AG20443 (cell line): Measurements from ENCODE around the gene POLR3B.
A peak's percentile ranks its signal among the peaks of the same experiment; 100 is the strongest.
"Not testable (repeated sequence)": the region's sequence is repeated elsewhere in the genome, so short reads cannot be mapped to it uniquely, and the experiment has no call there.

Experiments
- DNase-seq: peaks from one replicate; pipeline ENCODE4 v3.0.0; 2012; ENCODE audit warnings: low spot score, mixed read lengths

The POLR3B gene

GRCh38 chr12:106461730-106462129, 104.2 kb downstream of the POLR3B start:
- no peak for DNase-seq

GRCh38 chr12:106465605-106466004, 108.1 kb downstream of the POLR3B start:
- DNase-seq, result not testable (repeated sequence)

- not testable (repeated sequence) for DNase-seq
Measured at GRCh38 chr12:106475662-106476061, 118.1 kb downstream of the POLR3B start.

- DNase-seq, result not testable (repeated sequence)
Measured at GRCh38 chr12:106477627-106478026, 120.1 kb downstream of the POLR3B start.

GRCh38 chr12:106480251-106480650, 122.7 kb downstream of the POLR3B start:
- no peak for DNase-seq

- no peak for DNase-seq
Measured at GRCh38 chr12:106481246-106481645, 123.7 kb downstream of the POLR3B start.

GRCh38 chr12:106487664-106488063, 130.1 kb downstream of the POLR3B start:
- no peak for DNase-seq

GRCh38 chr12:106488884-106489283, 131.3 kb downstream of the POLR3B start:
- no peak for DNase-seq

- DNase-seq, result no peak
Measured at GRCh38 chr12:106490264-106490663, 132.7 kb downstream of the POLR3B start.

GRCh38 chr12:106492857-106493256, 135.3 kb downstream of the POLR3B start:
- DNase-seq, result no peak

GRCh38 chr12:106493531-106493930, 136.0 kb downstream of the POLR3B start:
- no peak for DNase-seq

- DNase-seq, result no peak
Measured at GRCh38 chr12:106495354-106495965, 137.9 kb downstream of the POLR3B start.

GRCh38 chr12:106498056-106498455, 140.5 kb downstream of the POLR3B start:
- no peak for DNase-seq

- DNase-seq, result no peak
Measured at GRCh38 chr12:106499628-106500027, 142.1 kb downstream of the POLR3B start.

- no peak for DNase-seq
Measured at GRCh38 chr12:106506691-106507090, 149.1 kb downstream of the POLR3B start.

- no peak for DNase-seq
Measured at GRCh38 chr12:106508966-106509365, 151.4 kb downstream of the POLR3B start.

GRCh38 chr12:106511365-106511764, 153.8 kb downstream of the POLR3B start:
- DNase-seq, result no peak

GRCh38 chr12:106517314-106517713, 159.8 kb downstream of the POLR3B start:
- DNase-seq, result no peak

- peak; percentile 28 for DNase-seq
Measured at GRCh38 chr12:106519607-106520021, 162.1 kb downstream of the POLR3B start.

GRCh38 chr12:106521901-106522300, 164.4 kb downstream of the POLR3B start:
- no peak for DNase-seq

GRCh38 chr12:106522708-106523107, 165.2 kb downstream of the POLR3B start:
- no peak for DNase-seq

GRCh38 chr12:106527356-106527755, 169.8 kb downstream of the POLR3B start:
- DNase-seq, result no peak

- no peak for DNase-seq
Measured at GRCh38 chr12:106541201-106541600, 183.7 kb downstream of the POLR3B start.

GRCh38 chr12:106551410-106551809, 193.9 kb downstream of the POLR3B start:
- DNase-seq, result no peak
